Measurements from ENCODE around the gene TRA2B.

- TF ChIP-seq CTCF (IDR thresholded peaks at IDR 0.05) (no peak), POLR2AphosphoS5 (IDR thresholded peaks at IDR 0.05; ENCODE audit: low read depth, low read length) (no peak), TCF7L2 (IDR thresholded peaks at IDR 0.05; ENCODE audit: low read depth, low read length) (no peak), REST (IDR thresholded peaks at IDR 0.05; ENCODE audit: insufficient read depth in 1 of 2, low read depth in 2 of 2, low read length in 1 of 2) (no peak)
Measured at GRCh38 chr3:185949515-185949914, 11.7 kb upstream of the TRA2B start.

Measured in Panc1 (cell line).